ENCODE measurements around the gene IFNGR2.
A peak's percentile ranks its signal among the peaks of the same experiment; 100 is the strongest.

Gene IFNGR2

DNA sequence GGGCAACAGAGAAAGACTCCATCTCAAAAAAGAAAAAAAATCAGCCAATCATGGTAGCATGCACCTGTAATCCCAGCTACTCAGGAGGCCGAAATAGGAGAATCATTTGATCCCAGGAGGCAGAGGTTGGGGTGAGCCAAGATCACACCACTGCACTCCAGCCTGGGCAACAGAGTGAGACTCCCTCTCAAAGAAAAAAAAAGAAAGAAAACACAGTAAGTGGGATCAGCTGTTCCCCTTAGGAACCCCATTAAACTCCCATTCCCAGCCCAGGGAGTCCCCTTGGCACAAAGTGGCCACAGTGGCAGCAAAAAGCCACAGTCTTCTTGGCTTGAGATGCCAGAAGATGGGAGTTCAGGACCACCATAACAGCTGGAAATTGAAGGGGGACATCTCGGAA, 67.5 kb downstream of the IFNGR2 start:
- Mint-ChIP-seq H3K27me3 (no peaks in the 10 kb centered on the region), H3K4me3 (no peak overlapping the region), H3K4me1 (peaks cover 18% of the 10 kb centered on the region), H3K9me3 (no peaks in the 10 kb centered on the region), H3K27ac (ENCODE audit: low read depth) (no peak overlapping the region), H3K36me3 (ENCODE audit: insufficient read depth) (peaks cover 8% of the 10 kb centered on the region)
- ATAC-seq (replicated peaks; ENCODE audit: extremely low read depth, poor library complexity, severe bottlenecking) (no peak), DNase-seq (ENCODE audit: low spot score in 2 of 2) (no peak)

DNA sequence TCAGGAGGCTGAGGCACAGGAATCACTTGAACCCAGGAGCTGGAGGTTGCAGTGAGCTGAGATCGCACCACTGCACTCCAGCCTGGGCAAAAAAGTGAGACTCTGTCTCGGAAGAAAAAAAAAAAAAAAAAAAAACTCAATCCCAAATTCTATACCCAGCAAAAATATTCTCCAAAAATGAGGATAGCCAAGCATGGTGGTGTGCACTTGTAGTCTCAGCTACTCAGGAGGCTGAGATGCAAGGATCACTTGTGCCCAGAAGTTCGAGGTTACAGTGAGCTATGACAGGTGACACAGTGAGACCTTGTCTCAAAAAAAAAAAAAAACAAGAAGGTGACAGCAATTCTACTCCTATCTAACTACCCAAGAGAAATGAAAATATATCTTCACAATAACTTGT, 70.1 kb downstream of the IFNGR2 start:
- no peak overlapping the region for H3K4me3 Mint-ChIP-seq
- H3K27ac Mint-ChIP-seq (ENCODE audit: low read depth), result no peak overlapping the region
- peaks cover 22% of the 10 kb centered on the region for H3K4me1 Mint-ChIP-seq
- ATAC-seq (replicated peaks; ENCODE audit: extremely low read depth, poor library complexity, severe bottlenecking) (no peak), DNase-seq (ENCODE audit: low spot score in 2 of 2) (no peak)
- no peaks in the 10 kb centered on the region for H3K9me3 Mint-ChIP-seq
- H3K27me3 Mint-ChIP-seq, result no peaks in the 10 kb centered on the region
- H3K36me3 Mint-ChIP-seq (ENCODE audit: insufficient read depth), result peaks cover 5% of the 10 kb centered on the region

DNA sequence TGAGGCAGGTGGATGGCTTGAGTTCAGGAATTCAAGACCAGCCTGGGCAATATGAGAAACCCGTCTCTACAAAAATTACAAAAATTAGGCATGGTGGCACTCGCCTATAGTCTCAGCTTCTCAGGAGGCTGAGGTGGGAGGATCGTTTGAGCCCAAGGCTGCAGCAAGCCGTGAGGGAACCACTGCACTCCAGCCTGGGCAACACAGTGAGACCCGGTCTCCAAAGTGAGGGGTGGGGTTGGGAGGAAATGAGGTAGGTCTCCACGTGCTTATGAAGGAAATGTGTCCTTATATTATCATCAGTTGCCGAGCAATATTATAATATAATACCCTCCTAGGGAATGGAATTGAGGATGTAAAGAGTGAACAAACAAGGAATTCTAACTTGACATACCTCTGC, 73.9 kb downstream of the IFNGR2 start:
- Mint-ChIP-seq H3K4me3 (peak overlapping the region; percentile 90), H3K36me3 (ENCODE audit: insufficient read depth) (peaks cover 4% of the 10 kb centered on the region), H3K4me1 (peaks cover 23% of the 10 kb centered on the region), H3K9me3 (no peaks in the 10 kb centered on the region), H3K27me3 (no peaks in the 10 kb centered on the region), H3K27ac (ENCODE audit: low read depth) (no peak overlapping the region)
- DNase-seq (ENCODE audit: low spot score in 2 of 2), result no peak
- ATAC-seq (replicated peaks; ENCODE audit: extremely low read depth, poor library complexity, severe bottlenecking), result no peak

DNA sequence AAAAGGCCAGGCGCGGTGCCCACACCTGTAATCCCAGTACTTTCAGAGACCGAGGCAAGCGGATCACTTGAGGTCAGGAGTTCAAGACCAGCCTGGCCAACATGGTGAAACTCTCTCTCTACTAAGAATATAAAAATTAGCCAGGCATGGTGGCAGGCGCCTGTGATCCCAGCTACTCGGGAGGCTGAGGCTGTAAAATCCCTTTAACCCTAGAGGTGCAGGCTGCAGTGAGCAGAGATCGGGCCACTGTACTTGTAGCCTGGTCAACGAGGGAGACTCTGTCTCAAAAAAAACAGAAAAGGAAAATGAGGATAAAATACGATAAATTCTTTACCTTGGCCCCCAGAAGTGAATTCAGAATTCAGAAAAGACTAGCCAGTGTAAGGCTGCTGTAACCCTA, 75.0 kb downstream of the IFNGR2 start:
- peaks cover 4% of the 10 kb centered on the region for H3K36me3 Mint-ChIP-seq (ENCODE audit: insufficient read depth)
- no peaks in the 10 kb centered on the region for H3K27me3 Mint-ChIP-seq
- ATAC-seq (replicated peaks; ENCODE audit: extremely low read depth, poor library complexity, severe bottlenecking), result no peak
- peak overlapping the region; percentile 90 for H3K4me3 Mint-ChIP-seq
- no peak for DNase-seq (ENCODE audit: low spot score in 2 of 2)
- no peak overlapping the region for H3K27ac Mint-ChIP-seq (ENCODE audit: low read depth)
- no peaks in the 10 kb centered on the region for H3K9me3 Mint-ChIP-seq
- H3K4me1 Mint-ChIP-seq, result peaks cover 23% of the 10 kb centered on the region

DNA sequence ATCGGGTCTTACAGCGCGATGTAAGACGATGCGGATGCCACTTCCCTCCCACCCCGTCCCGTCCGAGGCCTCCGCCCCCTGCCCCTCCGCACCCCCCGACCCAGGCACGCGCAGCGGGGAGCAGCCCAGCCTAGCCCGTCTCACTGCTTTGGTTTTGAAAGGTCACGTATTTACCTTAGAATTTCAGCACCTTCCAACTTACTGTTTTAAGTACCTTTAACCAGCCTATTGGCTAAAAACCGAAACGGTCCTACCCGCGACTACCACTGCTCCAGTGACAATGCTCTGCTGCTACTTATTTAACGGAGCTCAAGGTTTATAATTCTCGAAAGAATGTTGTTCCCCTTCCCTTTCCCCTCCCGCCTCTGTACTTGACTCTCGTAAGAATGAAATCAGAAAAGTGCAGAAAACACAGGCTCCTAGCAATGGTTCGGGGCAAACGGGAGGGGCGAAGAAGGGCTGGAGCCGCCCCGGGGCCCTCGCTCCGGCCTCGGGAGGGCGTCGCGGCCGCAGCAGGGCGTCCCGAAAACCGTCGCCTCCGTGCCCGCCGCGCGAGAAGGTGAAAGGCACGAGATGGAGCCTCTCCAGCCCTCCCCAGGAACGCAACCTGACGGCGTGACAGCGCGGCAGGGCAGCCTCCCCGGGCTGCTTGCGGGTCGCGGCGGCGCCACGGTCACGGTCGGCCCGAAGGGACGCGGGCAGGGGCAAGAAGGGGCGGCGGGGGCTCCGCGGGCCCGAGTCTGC, 75.9 kb downstream of the IFNGR2 start:
- peak; percentile 15 for ATAC-seq (replicated peaks; ENCODE audit: extremely low read depth, poor library complexity, severe bottlenecking)
- no peak overlapping the region for H3K27ac Mint-ChIP-seq (ENCODE audit: low read depth)
- no peaks in the 10 kb centered on the region for H3K27me3 Mint-ChIP-seq
- H3K36me3 Mint-ChIP-seq (ENCODE audit: insufficient read depth), result peaks cover 4% of the 10 kb centered on the region
- peak in 1 of 2 donors; percentile 11 for DNase-seq (ENCODE audit: low spot score in 2 of 2)
- H3K4me3 Mint-ChIP-seq, result peak overlapping the region; percentile 90
- no peaks in the 10 kb centered on the region for H3K9me3 Mint-ChIP-seq
- peaks cover 18% of the 10 kb centered on the region for H3K4me1 Mint-ChIP-seq

DNA sequence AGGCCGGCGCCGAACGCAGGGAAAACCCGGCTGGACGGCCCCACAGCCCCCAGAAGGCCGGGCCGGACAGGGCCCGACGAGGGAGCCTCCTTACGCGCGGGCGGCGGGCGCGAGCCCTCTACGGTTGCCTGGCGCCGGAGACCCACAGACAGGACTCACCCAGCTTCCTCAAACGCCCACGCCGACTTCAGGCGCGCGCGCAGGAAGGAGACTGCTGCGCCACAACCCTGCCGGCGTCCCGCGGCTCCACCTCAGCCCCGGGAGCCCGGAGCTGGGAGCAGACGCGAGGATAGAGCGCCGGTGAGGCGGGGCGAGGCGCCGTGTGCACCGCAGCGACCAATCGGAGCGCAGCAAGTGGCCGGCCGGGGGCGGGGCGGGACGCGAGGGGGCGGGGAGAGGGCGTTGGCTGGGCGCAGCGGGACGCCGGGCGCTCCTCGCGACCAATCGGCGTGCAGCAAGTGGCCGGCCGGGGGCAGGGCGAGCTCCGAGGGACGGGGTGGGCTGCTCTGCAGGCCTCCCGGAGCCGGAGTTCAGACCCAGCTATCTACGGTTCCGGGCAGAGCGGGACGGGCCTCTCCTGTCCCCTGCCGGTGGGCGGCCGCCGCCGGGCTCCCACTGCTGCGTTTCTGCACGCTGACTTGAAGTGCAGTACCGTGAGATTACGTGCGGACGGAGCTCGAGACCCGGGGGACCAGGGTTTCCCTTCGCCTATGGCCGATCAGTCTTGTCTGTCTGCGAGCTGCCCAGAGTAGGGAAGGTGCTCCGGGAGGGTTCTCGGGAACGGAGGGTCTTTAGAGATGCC, 76.7 kb downstream of the IFNGR2 start, which contains the start of gene TMEM50B:
Gene TMEM50B, minus strand, starts transcription at position 296 of the 802 bp plus-strand sequence. CDS start 11,089 bp downstream, outside the sequence.
- peak; percentile 86 for ATAC-seq (replicated peaks; ENCODE audit: extremely low read depth, poor library complexity, severe bottlenecking)
- Mint-ChIP-seq H3K9me3 (no peaks in the 10 kb centered on the region), H3K36me3 (ENCODE audit: insufficient read depth) (peaks cover 4% of the 10 kb centered on the region), H3K4me3 (peak within 1 kb of the TSS; percentile 90), H3K27ac (ENCODE audit: low read depth) (peak within 1 kb of the TSS; percentile 88), H3K4me1 (peaks cover 18% of the 10 kb centered on the region), H3K27me3 (no peaks in the 10 kb centered on the region)
- DNase-seq (ENCODE audit: low spot score in 2 of 2), result peak; percentile 79 to 87

DNA sequence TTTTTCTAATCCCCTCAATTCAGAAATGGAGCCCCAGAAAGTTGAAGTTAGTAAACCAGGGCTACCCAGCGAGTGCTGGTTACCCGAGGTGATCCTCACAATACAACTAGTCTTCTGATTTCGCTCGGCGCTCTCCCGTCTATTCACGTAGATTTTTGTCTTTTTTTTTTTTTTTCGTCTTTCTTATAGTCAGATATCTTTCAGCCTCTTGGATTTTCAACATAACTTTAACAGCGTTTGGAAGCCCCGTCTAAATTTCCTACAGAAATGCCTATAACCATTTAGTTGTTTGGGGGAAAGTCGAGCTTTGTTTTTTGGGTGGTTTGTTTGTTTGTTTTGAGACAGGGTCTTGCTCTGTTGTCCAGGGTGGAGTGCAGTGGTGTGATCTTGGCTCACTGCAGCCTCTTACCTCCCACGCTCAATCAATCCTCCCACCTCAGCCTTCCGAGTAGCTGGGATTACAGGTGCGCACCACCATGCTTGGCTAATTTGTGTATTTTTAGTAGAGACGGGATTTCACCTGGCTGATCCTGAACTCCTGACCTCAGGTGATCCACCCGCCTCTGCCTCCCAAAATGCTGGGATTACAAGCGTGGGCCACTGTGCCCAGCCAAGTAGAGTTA, 77.4 kb downstream of the IFNGR2 start:
- ATAC-seq (replicated peaks; ENCODE audit: extremely low read depth, poor library complexity, severe bottlenecking) (no peak), DNase-seq (ENCODE audit: low spot score in 2 of 2) (no peak)
- no peaks in the 10 kb centered on the region for H3K9me3 Mint-ChIP-seq
- peaks cover 18% of the 10 kb centered on the region for H3K4me1 Mint-ChIP-seq
- peaks cover 4% of the 10 kb centered on the region for H3K36me3 Mint-ChIP-seq (ENCODE audit: insufficient read depth)
- peak overlapping the region; percentile 88 for H3K27ac Mint-ChIP-seq (ENCODE audit: low read depth)
- no peaks in the 10 kb centered on the region for H3K27me3 Mint-ChIP-seq
- peak overlapping the region; percentile 90 for H3K4me3 Mint-ChIP-seq

DNA sequence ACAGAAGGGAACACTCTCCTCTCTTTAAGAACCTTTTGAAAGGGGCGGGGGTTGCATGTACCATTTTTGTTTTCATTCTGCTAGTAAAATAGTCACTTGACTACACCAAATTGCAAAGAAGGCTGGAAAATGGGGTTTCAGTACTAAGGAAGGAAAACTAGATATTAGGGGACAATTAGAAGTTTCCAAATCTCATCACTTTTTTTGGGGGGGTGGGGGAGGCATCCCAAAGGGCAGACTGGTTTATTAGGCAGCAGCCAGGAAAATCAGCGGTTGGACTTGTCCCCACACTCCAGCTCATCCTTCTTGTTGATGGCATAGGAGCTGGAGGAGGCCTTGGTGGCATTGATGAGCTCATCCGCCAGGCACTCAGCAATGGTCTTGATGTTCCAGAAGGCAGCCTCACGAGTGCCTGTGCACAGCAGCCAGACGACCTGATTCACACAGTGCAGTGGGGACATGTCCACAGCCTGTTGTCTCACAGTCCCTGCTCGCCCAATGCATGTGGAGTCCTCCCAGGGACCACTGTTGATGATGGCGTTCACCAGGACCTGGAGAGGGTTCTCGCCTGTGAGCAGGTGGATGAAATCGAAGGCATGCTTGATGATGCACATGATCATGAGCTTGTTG, 78.2 kb downstream of the IFNGR2 start:
- no peak overlapping the region for H3K4me3 Mint-ChIP-seq

More for the DNA sequence above, 78.2 kb downstream of the IFNGR2 start:
- Mint-ChIP-seq H3K9me3 (no peaks in the 10 kb centered on the region), H3K36me3 (ENCODE audit: insufficient read depth) (peaks cover 4% of the 10 kb centered on the region), H3K27me3 (no peaks in the 10 kb centered on the region), H3K4me1 (peaks cover 18% of the 10 kb centered on the region), H3K27ac (ENCODE audit: low read depth) (no peak overlapping the region)
- ATAC-seq (replicated peaks; ENCODE audit: extremely low read depth, poor library complexity, severe bottlenecking) (no peak), DNase-seq (ENCODE audit: low spot score in 2 of 2) (no peak)

All from central memory CD8-positive, alpha-beta T cell (primary cell).